ENCODE results near the gene ACKR4.

The ACKR4 gene

DNA sequence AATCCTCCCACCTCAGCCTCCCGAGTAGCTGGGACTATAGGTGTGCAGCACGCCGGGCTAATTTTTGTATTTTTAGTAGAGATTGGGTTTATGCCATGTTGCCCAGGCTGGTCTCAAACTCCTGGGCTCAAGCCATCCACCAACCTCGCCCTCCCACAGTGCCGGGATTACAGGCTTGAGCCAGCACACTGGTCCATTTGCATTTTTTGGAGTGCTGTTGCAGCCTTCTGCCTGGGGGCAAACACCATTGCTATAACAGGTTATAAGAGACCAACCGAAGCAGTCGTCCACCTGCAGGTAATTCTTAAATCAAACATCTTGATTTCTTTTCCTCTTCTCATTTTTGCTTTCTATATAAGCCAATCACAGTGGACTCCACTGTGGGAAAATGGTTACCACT, 27.7 kb downstream of the ACKR4 start:
- no peak for DNase-seq (ENCODE audit: low read depth)
- TF ChIP-seq, protein P1, sequence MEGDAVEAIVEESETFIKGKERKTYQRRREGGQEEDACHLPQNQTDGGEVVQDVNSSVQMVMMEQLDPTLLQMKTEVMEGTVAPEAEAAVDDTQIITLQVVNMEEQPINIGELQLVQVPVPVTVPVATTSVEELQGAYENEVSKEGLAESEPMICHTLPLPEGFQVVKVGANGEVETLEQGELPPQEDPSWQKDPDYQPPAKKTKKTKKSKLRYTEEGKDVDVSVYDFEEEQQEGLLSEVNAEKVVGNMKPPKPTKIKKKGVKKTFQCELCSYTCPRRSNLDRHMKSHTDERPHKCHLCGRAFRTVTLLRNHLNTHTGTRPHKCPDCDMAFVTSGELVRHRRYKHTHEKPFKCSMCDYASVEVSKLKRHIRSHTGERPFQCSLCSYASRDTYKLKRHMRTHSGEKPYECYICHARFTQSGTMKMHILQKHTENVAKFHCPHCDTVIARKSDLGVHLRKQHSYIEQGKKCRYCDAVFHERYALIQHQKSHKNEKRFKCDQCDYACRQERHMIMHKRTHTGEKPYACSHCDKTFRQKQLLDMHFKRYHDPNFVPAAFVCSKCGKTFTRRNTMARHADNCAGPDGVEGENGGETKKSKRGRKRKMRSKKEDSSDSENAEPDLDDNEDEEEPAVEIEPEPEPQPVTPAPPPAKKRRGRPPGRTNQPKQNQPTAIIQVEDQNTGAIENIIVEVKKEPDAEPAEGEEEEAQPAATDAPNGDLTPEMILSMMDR (conservative IDR thresholded peaks at IDR 0.05; ENCODE audit: low read depth, low read length) = no peak
- no peak overlapping the region for H3K4me3 ChIP-seq (ENCODE audit: low read depth, low read length)

DNA sequence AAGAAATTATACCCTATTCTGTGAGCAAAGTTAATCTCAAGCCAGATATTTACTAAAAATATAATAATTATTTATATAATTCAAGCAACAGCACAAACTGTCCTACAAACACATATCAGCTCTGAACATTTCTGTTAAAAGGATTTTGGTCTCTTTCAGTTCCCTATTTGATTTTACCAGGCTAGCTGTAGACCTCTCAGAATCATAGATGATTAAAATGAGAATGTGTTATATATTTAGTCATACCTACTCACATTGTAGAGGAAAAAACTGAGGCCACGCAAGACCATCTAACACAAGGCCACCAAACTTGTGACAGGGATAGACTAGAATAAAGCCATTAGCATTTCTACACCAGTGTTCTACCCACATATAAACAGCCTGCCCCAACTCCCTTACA, 28.5 kb downstream of the ACKR4 start:
- DNase-seq (ENCODE audit: low read depth) = no peak
- TF ChIP-seq, protein P1 (conservative IDR thresholded peaks at IDR 0.05; ENCODE audit: low read depth, low read length) = no peak
- H3K4me3 ChIP-seq (ENCODE audit: low read depth, low read length) = no peak overlapping the region

GRCh38 chr3:132626955-132627354, 29.9 kb downstream of the ACKR4 start:
- no peak for DNase-seq (ENCODE audit: low read depth)
- TF ChIP-seq, protein P1 (conservative IDR thresholded peaks at IDR 0.05; ENCODE audit: low read depth, low read length) = no peak
- H3K4me3 ChIP-seq (ENCODE audit: low read depth, low read length) = no peak overlapping the region

DNA sequence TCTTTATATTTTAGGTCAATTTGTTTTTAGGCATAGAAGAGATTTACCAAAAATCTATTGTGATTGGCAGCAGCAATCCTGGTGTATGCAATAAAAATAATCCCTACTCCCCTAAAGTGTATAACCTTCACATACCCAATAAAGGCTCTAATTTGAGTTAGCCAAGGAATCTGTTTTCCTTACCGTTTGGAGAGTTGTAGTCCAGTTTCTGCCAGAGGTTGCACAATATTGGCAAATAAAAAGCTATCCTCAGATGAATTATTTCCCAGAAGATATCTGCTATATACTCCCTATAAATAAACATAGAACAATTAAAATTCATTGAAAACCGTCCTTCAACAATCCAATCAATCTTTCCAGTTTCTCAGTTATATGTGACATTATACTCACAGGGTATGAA, 31.1 kb downstream of the ACKR4 start:
- DNase-seq (ENCODE audit: low read depth) = no peak
- no peak overlapping the region for H3K4me3 ChIP-seq (ENCODE audit: low read depth, low read length)
- TF ChIP-seq, protein P1 (conservative IDR thresholded peaks at IDR 0.05; ENCODE audit: low read depth, low read length) = no peak

DNA sequence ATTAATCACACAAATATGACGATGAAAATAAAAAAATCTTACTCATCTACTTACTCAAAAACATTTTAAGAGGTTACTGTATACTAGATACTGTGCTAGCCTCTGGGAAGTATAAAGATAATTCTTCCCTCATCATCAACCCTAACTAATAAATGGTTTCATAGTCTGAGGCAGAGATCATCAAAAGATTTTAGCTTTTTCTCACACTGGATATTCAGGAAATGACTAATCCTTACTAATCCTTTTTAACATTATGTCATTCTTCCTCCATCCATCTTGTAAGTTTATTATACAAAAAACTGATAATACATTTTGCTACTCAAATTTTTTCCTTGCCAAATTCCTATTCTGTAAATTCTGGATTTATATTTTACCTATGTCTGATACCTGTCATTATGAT, 32.9 kb downstream of the ACKR4 start:
- DNase-seq (ENCODE audit: low read depth) = peak; percentile 67
- H3K4me3 ChIP-seq (ENCODE audit: low read depth, low read length) = no peak overlapping the region
- TF ChIP-seq, protein P1 (conservative IDR thresholded peaks at IDR 0.05; ENCODE audit: low read depth, low read length) = no peak

DNA sequence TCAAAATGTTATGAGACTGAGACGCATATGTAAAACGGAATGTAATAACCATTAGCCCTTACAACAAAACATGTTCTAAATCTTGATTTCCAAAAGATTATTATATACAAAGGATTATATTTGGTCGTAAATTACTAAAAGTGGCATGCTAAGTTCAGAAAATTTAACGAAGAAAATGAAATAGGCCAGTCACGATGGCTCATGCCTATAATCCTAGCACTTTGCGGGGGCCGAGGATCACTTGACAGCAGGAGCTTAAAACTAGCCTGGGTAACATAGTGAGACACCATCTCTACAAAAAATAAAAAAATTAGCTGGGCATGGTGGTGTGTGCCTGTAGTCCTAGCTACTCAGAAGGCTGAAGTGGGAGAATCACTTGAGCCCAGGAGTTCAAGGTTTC, 33.5 kb downstream of the ACKR4 start:
- DNase-seq (ENCODE audit: low read depth) = no peak
- TF ChIP-seq, protein P1 (conservative IDR thresholded peaks at IDR 0.05; ENCODE audit: low read depth, low read length) = no peak
- no peak overlapping the region for H3K4me3 ChIP-seq (ENCODE audit: low read depth, low read length)

DNA sequence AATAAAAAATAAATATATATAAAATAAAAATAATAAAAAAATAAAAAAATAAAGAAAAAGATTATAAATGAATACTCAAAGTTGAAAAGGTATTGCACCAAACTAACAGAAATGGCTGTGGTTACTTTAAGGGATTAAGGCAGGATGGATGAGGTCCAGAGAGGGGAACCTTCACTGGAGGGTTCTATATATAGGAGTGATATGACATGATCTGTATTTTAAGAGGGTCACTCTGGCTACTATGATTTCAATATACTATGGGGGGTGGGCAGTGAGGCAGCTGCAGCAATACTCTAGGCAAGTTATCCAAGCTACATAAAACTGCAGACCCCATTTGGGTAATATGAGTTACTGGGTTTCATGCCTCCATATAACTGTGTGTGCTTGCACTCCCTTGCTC, 38.0 kb downstream of the ACKR4 start:
- TF ChIP-seq, protein P1 (conservative IDR thresholded peaks at IDR 0.05; ENCODE audit: low read depth, low read length) = no peak
- H3K4me3 ChIP-seq (ENCODE audit: low read depth, low read length) = no peak overlapping the region
- DNase-seq (ENCODE audit: low read depth) = no peak

All from choroid plexus epithelial cell (primary cell).